ENCODE results near the gene PRDM2. TPM values are rescaled to one million over a fixed set of nuclear protein-coding genes. Genes with fewer than 3 reads are reported as not detected.

The PRDM2 gene
- polyA plus RNA-seq, 1 donor (not counting 4 experiments of a cell fraction or from before 2014, with no cell fraction given), result 13.8 TPM

DNA sequence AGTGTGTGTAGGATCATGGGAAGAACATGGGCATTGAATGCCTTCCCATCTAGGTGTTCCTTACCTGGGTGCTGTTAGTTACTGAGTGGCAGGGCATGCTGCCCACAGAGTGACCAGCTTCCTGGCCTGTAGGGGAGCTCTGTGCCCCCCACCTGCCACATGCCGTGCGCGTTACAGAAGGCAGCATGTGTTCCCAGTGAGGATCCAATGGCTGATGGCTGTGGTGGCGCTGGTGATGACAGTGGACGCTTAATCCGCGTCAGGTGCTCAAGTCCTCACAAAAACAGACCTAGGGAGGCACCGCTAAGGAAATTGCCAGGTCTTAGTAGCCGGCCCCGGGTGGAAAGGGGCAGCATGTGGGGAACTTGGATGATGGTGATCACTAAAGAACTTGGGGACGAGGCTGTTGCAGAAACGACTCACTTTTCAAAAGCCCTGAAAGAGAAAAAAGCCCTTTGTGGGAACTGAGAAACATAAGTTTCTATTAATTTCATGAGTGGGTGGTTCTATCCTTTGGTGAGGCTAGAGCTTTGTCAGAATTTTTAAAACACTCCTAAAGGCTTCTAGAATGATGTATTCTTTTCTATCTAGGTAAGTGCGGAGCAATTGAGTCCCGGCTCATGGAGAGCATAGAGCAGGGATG is 93.2 kb downstream of the PRDM2 start:
- H4K20me1 ChIP-seq (ENCODE audit: control insufficient read depth, extremely low read depth, insufficient read depth, low read length), result peaks cover 4% of the 10 kb centered on the region
- H3K79me2 ChIP-seq (ENCODE audit: control insufficient read depth, insufficient read depth, low read length), result peaks cover 18% of the 10 kb centered on the region
- peaks cover 2% of the 10 kb centered on the region for H3K9me1 ChIP-seq (ENCODE audit: control insufficient read depth, extremely low read depth, insufficient read depth, low read length)
- no peak overlapping the region for H3K27ac ChIP-seq (ENCODE audit: control insufficient read depth, insufficient read depth, low read length)
- peaks cover under 1% of the 10 kb centered on the region for H3K4me1 ChIP-seq (ENCODE audit: control insufficient read depth, extremely low read depth, insufficient read depth, low read length)
- FAIRE-seq (no peak), DNase-seq (ENCODE audit: low read depth, low spot score) (no peak)
- H3K9me3 ChIP-seq (ENCODE audit: control insufficient read depth, low read depth, low read length), result no peaks in the 10 kb centered on the region
- H2AFZ ChIP-seq (ENCODE audit: control insufficient read depth, low read length), result no peak overlapping the region
- peaks cover 0 to 9% of the 10 kb centered on the region in 2 experiments for H3K36me3 ChIP-seq (ENCODE audit: control insufficient read depth in 2 of 2, extremely low read depth in 1 of 2, insufficient read depth in 2 of 2, low read length in 2 of 2)
- no peak overlapping the region for H3K4me3 ChIP-seq (ENCODE audit: control insufficient read depth in 2 of 3, extremely low read depth in 1 of 3, insufficient read depth in 2 of 3, low read depth in 1 of 3, low read length in 3 of 3)
- H3K4me2 ChIP-seq (ENCODE audit: control insufficient read depth, extremely low read depth, insufficient read depth, low read depth, low read length), result no peak overlapping the region
- no peak overlapping the region for H3K9ac ChIP-seq (ENCODE audit: control insufficient read depth, extremely low read depth, insufficient read depth, low read length)
- dilution Hi-C loops (cut with MboI; ENCODE audit: extremely low pct_ligation_motif_present, low sequenced_read_pairs), result no loop called here
- no peaks in the 10 kb centered on the region for H3K27me3 ChIP-seq (ENCODE audit: control insufficient read depth, extremely low read depth, insufficient read depth, low read length)
- no peak for TF ChIP-seq EZH2 (IDR thresholded peaks at IDR 0.05; ENCODE audit: low read length)
- TF ChIP-seq, protein P1, sequence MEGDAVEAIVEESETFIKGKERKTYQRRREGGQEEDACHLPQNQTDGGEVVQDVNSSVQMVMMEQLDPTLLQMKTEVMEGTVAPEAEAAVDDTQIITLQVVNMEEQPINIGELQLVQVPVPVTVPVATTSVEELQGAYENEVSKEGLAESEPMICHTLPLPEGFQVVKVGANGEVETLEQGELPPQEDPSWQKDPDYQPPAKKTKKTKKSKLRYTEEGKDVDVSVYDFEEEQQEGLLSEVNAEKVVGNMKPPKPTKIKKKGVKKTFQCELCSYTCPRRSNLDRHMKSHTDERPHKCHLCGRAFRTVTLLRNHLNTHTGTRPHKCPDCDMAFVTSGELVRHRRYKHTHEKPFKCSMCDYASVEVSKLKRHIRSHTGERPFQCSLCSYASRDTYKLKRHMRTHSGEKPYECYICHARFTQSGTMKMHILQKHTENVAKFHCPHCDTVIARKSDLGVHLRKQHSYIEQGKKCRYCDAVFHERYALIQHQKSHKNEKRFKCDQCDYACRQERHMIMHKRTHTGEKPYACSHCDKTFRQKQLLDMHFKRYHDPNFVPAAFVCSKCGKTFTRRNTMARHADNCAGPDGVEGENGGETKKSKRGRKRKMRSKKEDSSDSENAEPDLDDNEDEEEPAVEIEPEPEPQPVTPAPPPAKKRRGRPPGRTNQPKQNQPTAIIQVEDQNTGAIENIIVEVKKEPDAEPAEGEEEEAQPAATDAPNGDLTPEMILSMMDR (optimal IDR thresholded peaks at IDR 0.05 in 1 of 3, IDR thresholded peaks at IDR 0.05 in 1 of 3, conservative IDR thresholded peaks at IDR 0.05 in 1 of 3; ENCODE audit: extremely low read depth in 1 of 3, insufficient read depth in 2 of 3, low read length in 3 of 3), result no peak

DNA sequence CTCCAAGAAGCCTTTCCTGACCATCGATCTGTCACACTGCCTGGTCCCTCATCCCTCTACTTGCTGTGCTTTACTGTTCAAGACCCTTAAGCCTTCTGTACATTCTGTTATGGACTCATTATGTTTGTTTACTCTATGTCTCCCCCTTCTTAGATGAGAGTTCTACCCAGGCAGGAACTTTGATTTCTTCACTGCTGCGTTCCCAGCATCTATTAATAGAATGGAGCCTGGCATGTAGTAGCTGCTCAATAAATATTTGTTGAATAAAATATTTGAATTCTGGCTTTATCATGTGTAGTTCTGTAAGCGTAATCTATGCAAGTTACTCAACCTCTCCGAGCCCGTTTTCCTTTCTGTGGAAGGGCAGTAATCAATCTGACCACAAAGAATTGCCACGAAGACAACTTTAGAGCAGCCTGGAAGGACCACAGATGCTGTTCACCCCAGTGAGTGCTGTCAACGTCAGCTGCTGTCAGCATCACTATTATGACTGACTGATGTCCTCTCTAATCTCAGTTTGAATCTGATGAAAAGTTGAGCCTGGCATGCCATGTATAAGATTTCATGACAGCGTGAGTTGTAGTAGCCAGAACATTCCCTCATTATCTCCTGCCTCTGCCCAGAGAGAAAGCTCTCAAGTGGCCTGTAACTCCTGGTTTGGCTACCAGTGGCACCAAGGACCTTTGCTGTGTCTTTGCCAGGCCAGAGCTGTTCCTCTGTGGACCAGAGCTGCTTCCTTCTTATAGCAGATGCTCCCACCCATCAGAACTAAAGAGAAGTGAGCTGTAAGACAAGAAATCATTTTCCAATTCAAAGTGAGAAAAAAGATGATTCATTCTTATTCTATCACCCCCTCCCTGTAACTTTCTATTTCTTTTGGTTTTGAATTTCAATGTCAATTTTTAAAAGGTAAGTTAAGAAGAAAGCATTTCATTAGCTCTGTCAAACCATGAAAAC is 94.5 kb downstream of the PRDM2 start:
- no peak for FAIRE-seq
- H3K27ac ChIP-seq (ENCODE audit: control insufficient read depth, insufficient read depth, low read length), result no peak overlapping the region
- no peak overlapping the region for H2AFZ ChIP-seq (ENCODE audit: control insufficient read depth, low read length)
- H3K4me1 ChIP-seq (ENCODE audit: control insufficient read depth, extremely low read depth, insufficient read depth, low read length), result peaks cover 10% of the 10 kb centered on the region
- no peaks in the 10 kb centered on the region for H3K9me3 ChIP-seq (ENCODE audit: control insufficient read depth, low read depth, low read length)
- dilution Hi-C loops (cut with MboI; ENCODE audit: extremely low pct_ligation_motif_present, low sequenced_read_pairs), result no loop called here
- no peak for TF ChIP-seq EZH2 (IDR thresholded peaks at IDR 0.05; ENCODE audit: low read length)
- TF ChIP-seq, protein P1 (optimal IDR thresholded peaks at IDR 0.05 in 1 of 3, IDR thresholded peaks at IDR 0.05 in 1 of 3, conservative IDR thresholded peaks at IDR 0.05 in 1 of 3; ENCODE audit: extremely low read depth in 1 of 3, insufficient read depth in 2 of 3, low read length in 3 of 3), result no peak
- peaks cover 0 to 7% of the 10 kb centered on the region in 2 experiments for H3K36me3 ChIP-seq (ENCODE audit: control insufficient read depth in 2 of 2, extremely low read depth in 1 of 2, insufficient read depth in 2 of 2, low read length in 2 of 2)
- H3K4me2 ChIP-seq (ENCODE audit: control insufficient read depth, extremely low read depth, insufficient read depth, low read depth, low read length), result no peak overlapping the region
- H3K4me3 ChIP-seq (ENCODE audit: control insufficient read depth in 2 of 3, extremely low read depth in 1 of 3, insufficient read depth in 2 of 3, low read depth in 1 of 3, low read length in 3 of 3), result no peak overlapping the region
- no peak overlapping the region for H3K9ac ChIP-seq (ENCODE audit: control insufficient read depth, extremely low read depth, insufficient read depth, low read length)
- peaks cover 2% of the 10 kb centered on the region for H3K9me1 ChIP-seq (ENCODE audit: control insufficient read depth, extremely low read depth, insufficient read depth, low read length)
- DNase-seq (ENCODE audit: low read depth, low spot score), result no peak
- peaks cover 10% of the 10 kb centered on the region for H3K79me2 ChIP-seq (ENCODE audit: control insufficient read depth, insufficient read depth, low read length)
- H3K27me3 ChIP-seq (ENCODE audit: control insufficient read depth, extremely low read depth, insufficient read depth, low read length), result no peaks in the 10 kb centered on the region
- no peaks in the 10 kb centered on the region for H4K20me1 ChIP-seq (ENCODE audit: control insufficient read depth, extremely low read depth, insufficient read depth, low read length)

Measured in keratinocyte (primary cell).